Activated naive CD4-positive, alpha-beta T cell treated with anti-CD3 and anti-CD28 coated beads for 36 hours (primary cell): ENCODE results near the gene ME3. TPM values are rescaled to one million over a fixed set of nuclear protein-coding genes. Genes with fewer than 3 reads are reported as not detected.

Source experiments
- CTCF ChIA-PET: fragments of 350-600 bp; sonication (Branson Sonifier 250); formaldehyde crosslinking; loops from one replicate; lab custom pipeline; 2021; ENCODE audit warnings: antibody characterized with exemption; lab: Charles Lee
- DNase-seq: peaks from one replicate; pipeline ENCODE4 v3.0.0-alpha.2; 2020
- H3K27ac Mint-ChIP-seq: one replicate; pipeline ENCODE4 v1.8.0; 2021; ENCODE audit warnings: mild to moderate bottlenecking, mixed read lengths
- H3K27me3 Mint-ChIP-seq: one replicate; pipeline ENCODE4 v1.8.0; 2021; ENCODE audit warnings: low read depth, mixed read lengths
- H3K36me3 Mint-ChIP-seq: one replicate; pipeline ENCODE4 v1.8.0; 2021; ENCODE audit warnings: low read depth, mixed read lengths
- H3K4me1 Mint-ChIP-seq: one replicate; pipeline ENCODE4 v1.8.0; 2021; ENCODE audit warnings: low read depth, mixed read lengths
- H3K4me3 Mint-ChIP-seq: one replicate; pipeline ENCODE4 v1.8.0; 2021; ENCODE audit warnings: mild to moderate bottlenecking, moderate library complexity, mixed read lengths
- H3K9me3 Mint-ChIP-seq: one replicate; pipeline ENCODE4 v1.8.0; 2021; ENCODE audit warnings: mixed read lengths
- intact Hi-C: fragments of 100-400 bp; cut with micrococcal nuclease; formaldehyde crosslinking; loops from one replicate; pipeline ENCODE4 v1.15.1; 2023
- total RNA-seq, 2 experiments: library from RNA; stranded (reverse); gene quantifications; one replicate each; pipeline ENCODE4 v1.2.3, GENCODE V29; 2021

ME3 gene
- total RNA-seq, 2 experiments from 2014 or later = 6.0 to 6.7 TPM

DNA sequence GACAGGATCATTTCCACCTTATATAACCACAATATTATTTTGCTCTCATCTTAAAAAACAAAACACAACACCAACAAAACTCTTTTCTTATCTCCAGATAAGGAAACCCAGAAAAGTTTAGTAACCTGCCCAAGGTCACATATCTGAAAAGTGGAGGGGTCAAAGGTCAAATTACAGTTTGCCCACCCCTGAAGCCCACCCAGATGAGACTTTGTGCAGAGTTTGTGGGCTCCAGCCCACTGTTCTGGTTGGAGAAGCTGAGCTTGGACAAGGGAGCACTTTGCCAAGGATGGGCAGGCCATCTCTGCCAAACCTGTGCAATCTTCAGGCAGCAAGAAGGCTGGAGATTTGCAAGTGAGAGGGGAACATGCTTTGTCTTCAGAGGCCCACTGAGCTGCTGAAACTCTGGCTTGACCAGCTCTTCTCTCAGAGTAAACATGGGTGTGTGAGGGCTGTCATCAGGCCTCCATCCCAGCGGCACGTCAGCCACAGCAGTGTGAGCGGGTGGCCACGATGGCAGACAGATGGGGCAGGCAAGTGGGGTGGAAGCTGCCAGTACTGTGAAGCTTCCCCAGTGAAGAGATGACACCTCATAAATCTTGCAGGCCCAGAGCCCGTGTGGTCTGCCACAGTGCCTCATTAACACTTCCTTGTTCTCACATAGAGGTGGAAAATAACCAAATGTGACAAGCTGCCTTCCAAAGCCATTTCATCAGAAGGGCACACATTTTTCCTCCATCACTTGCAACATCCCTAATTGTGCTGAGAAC lies 186.0 kb downstream of the ME3 start:
- DNase-seq = no peak
- Mint-ChIP-seq H3K27ac (no peak overlapping the region), H3K4me3 (no peak overlapping the region), H3K9me3 (no peaks in the 10 kb centered on the region), H3K27me3 (no peaks in the 10 kb centered on the region), H3K4me1 (peaks cover 5% of the 10 kb centered on the region), H3K36me3 (no peaks in the 10 kb centered on the region)
- CTCF ChIA-PET = interaction anchor here (0.6 to 1.8 kb wide), 2 partner anchors 118 to 922 kb away, joined by 3 to 4 read pairs; no protein-coding TSS in a partner anchor
- intact Hi-C loops = no loop called here

DNA sequence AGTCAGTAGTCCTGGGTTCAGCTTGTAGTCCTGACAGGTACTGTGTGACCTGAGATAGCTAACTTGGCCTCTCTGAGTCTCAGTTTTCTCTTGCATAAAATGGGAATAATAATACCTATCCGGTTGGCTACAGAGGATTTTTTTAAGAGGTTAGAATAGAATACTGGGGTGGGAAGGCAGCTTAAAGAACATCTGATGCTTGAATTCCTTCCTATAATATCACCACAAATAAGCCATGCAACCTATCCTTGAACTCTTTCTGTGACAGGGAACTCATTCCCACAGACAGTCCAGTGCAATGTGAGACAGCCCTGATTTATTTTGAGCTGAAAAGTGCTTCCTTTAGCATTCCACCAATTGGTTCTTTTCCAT lies 187.6 kb downstream of the ME3 start:
- CTCF ChIA-PET = interaction anchor here (1.0 to 1.8 kb wide), 2 partner anchors 120 to 124 kb away, joined by 3 to 4 read pairs; no protein-coding TSS in a partner anchor
- Mint-ChIP-seq H3K27ac (no peak overlapping the region), H3K27me3 (no peaks in the 10 kb centered on the region), H3K9me3 (no peaks in the 10 kb centered on the region), H3K36me3 (no peaks in the 10 kb centered on the region), H3K4me3 (no peak overlapping the region), H3K4me1 (peaks cover 5% of the 10 kb centered on the region)
- intact Hi-C loops = no loop called here
- DNase-seq = no peak

DNA sequence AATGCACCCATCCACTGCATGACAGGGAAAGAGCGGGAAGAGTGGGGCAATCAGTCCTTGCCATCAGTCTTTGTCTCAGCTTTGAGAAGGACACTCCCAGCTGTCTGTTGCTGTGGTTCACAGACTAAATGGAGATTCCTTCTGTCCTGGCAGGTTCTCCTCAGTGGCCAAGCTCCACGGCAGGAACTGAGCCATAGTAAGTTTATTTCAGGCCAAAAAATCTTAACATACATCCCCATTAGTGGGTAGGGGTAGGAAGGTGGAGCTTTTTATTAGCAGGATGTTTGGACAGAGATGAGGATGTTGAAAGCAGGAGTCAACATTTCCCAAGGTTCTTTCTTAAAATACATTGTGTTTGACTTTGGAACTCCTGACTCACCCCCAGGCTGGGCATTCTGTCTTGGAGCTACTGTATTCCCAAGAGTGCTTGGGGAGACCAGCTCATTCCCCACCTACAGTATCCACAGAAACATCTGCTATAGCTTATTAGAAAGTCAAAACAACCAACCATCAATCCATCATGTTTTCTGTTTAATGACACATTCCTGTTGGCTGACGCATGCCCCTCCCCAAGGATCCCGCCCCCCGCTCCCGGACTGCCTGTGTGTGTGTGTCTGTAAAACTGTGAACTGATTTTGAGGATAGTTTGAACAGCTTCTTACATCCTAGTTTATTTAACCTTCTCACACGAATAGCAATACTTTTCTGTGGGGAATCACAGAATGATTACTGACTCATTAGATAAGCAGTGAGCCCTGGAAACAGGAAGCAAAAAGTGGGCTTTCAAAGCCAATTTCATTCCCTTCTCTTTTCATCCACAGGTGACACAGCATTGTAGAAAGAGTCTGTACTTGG lies 188.2 kb downstream of the ME3 start:
- no peaks in the 10 kb centered on the region for H3K9me3 Mint-ChIP-seq
- CTCF ChIA-PET = interaction anchor here (1.0 to 1.4 kb wide), 3 partner anchors 15 to 125 kb away, joined by 4 read pairs; no protein-coding TSS in a partner anchor
- intact Hi-C loops = no loop called here
- no peak for DNase-seq
- H3K4me3 Mint-ChIP-seq = no peak overlapping the region
- H3K27ac Mint-ChIP-seq = no peak overlapping the region
- peaks cover 5% of the 10 kb centered on the region for H3K4me1 Mint-ChIP-seq
- H3K36me3 Mint-ChIP-seq = no peaks in the 10 kb centered on the region
- no peaks in the 10 kb centered on the region for H3K27me3 Mint-ChIP-seq

DNA sequence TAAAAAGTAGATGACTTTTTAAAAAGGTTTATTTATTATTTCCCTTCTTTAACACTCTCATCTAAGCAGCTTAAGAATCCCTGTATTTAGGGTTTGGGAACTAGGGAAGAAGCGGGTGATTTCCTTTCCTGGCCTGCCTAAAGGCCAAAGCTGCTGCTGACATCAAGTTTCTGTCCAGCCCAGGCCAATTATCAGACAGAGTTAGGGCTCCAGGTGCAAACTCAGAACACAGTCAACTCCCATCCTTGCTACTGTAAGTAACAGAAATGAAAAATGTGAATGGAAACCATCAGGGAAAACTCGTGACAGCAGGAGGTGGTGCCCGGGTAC lies 188.8 kb downstream of the ME3 start:
- no peak overlapping the region for H3K4me3 Mint-ChIP-seq
- CTCF ChIA-PET = interaction anchor here (1.0 to 1.4 kb wide), 3 partner anchors 14 to 125 kb away, joined by 3 to 4 read pairs (median 4); no protein-coding TSS in a partner anchor
- no peaks in the 10 kb centered on the region for H3K36me3 Mint-ChIP-seq
- no peak overlapping the region for H3K27ac Mint-ChIP-seq
- H3K4me1 Mint-ChIP-seq = peaks cover 5% of the 10 kb centered on the region
- H3K27me3 Mint-ChIP-seq = no peaks in the 10 kb centered on the region
- H3K9me3 Mint-ChIP-seq = no peaks in the 10 kb centered on the region
- no peak for DNase-seq
- intact Hi-C loops = no loop called here

DNA sequence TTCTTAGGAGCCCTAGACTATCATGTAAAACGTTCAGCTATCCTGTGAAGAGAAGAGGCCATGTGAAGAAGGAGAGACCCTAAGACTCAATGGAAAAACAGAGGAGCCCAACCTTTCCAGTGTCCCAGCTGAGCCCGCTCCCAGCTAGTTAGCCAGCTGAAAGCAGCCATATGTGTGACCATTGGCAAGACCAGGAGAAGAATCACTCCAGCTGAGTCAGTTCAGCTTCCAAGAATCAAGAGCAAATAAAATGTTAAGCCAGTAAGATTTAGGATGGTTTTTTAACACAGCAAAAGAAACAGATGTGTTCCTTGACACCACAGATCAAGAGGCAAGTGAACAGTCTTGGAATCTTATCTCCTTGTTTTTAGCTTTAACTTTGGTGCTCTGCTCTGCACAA lies 189.7 kb downstream of the ME3 start:
- DNase-seq = no peak
- Mint-ChIP-seq H3K27me3 (no peaks in the 10 kb centered on the region), H3K4me3 (no peak overlapping the region), H3K4me1 (peaks cover 5% of the 10 kb centered on the region), H3K9me3 (no peaks in the 10 kb centered on the region), H3K27ac (no peak overlapping the region), H3K36me3 (no peaks in the 10 kb centered on the region)
- CTCF ChIA-PET = interaction anchor here (1.4 kb wide), 2 partner anchors 13 to 125 kb away, joined by 3 to 4 read pairs; no protein-coding TSS in a partner anchor
- intact Hi-C loops = no loop called here

DNA sequence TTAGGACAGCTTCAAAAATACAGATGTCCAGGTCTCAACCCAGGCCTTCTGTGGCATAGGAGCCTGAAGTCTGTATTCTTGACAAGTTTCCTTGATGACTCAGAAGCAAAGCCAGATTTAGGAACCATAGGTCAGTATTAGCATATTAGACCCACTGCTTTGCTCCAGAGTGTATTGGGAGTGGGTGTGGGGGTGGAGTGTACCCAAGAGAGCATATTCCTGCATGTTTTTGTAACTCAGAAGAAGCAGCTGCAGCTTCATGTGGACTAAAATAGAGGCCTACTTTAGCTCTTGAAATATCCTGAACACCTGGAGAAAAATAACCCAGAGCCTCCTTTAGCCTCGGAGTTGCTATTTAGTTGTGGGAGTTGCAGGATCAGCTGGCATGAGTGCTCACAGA lies 191.0 kb downstream of the ME3 start:
- no peaks in the 10 kb centered on the region for H3K36me3 Mint-ChIP-seq
- intact Hi-C loops = no loop called here
- no peaks in the 10 kb centered on the region for H3K27me3 Mint-ChIP-seq
- DNase-seq = no peak
- H3K4me1 Mint-ChIP-seq = peaks cover 5% of the 10 kb centered on the region
- no peak overlapping the region for H3K27ac Mint-ChIP-seq
- H3K4me3 Mint-ChIP-seq = no peak overlapping the region
- CTCF ChIA-PET = no interaction called here
- H3K9me3 Mint-ChIP-seq = no peaks in the 10 kb centered on the region

DNA sequence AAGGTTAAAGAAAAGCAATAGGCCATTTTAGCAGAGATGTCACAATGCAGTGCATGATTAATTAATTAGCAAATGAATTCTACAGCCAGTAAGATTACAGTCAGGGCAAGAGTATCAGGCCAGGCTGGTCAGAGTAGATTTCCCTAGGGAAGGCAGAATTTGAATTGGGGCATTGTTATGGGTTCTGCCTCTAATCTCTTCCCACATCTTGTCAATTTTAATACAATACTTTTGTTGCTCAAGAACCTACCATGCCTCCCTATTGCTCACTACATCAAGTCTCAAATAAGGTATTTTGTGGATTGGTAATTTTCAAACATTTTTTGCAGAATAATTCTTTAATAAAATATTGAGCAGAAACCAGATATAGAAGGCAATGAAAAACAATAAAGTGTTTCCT lies 194.1 kb downstream of the ME3 start:
- Mint-ChIP-seq H3K27me3 (no peaks in the 10 kb centered on the region), H3K27ac (no peak overlapping the region), H3K9me3 (no peaks in the 10 kb centered on the region), H3K4me3 (no peak overlapping the region), H3K4me1 (no peaks in the 10 kb centered on the region), H3K36me3 (no peaks in the 10 kb centered on the region)
- no peak for DNase-seq
- CTCF ChIA-PET = no interaction called here
- intact Hi-C loops = no loop called here

DNA sequence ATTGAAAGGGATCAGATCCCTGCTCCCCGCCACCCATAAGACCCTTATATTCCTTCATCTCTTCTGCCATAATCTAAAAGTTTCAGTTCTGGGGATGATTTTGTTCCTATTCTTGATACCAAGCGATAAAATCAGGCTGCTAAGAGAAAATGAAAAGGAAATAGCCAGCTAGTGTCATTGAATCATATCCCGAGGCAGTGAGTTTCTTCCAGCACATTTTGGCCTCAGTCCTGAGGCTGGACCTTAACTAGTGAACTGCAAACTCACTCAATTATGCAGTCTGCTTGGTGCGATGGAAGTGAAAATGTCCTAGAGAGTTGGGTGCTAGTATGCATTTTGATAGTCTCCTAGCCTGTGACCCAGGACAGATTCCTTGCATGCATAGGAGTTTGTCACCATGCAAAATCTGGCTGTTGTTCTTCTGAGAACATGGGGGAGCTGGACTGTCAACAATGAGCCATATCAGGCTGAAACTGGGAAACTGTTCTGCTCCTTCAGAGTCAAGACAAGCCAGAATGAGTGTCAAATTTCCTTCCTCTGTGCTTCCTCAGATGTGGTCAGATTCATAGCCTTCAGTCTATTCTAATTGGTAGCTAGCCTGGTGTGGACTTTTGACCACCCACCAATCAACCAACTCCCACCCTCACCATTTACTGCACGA lies 194.8 kb downstream of the ME3 start:
- Mint-ChIP-seq H3K4me1 (no peaks in the 10 kb centered on the region), H3K27me3 (no peaks in the 10 kb centered on the region), H3K36me3 (no peaks in the 10 kb centered on the region), H3K9me3 (no peaks in the 10 kb centered on the region), H3K4me3 (no peak overlapping the region), H3K27ac (no peak overlapping the region)
- CTCF ChIA-PET = no interaction called here
- DNase-seq = no peak
- intact Hi-C loops = no loop called here

DNA sequence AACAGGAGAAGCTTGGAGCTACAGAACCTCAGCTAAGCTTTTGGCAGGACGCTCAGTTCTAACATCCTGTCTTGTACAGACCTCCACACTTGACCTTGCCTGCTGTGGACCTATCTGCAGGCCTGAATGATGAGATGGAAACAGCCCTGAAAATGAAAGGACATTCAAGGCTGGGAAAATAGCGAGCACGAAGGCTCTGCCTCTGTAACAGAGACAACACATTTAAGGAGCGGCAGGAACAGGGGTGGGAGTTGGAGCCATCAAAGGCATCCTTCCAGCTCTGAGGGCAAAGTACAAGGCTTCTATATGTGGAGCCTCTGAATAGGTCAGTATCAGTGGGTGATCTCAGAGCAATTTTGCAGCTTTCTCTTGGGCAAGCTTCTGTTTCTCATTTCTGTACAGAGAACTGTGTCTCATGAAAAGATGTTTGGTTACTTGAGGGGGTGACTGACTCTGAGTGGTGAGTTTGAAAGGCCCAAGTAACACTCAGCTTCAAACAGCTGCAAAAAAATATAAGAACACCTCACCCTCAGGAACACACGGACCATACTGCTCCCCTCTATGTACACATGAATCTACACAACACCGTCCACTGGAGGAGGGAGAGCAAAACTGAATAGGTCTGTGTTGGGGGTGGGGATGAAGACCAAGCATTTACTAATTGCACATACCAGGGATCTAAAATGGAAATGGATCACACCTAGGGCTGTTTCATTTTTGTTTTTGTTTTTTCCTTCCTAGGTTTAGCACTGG lies 196.1 kb downstream of the ME3 start:
- H3K27ac Mint-ChIP-seq = no peak overlapping the region
- DNase-seq = no peak
- CTCF ChIA-PET = no interaction called here
- H3K4me1 Mint-ChIP-seq = no peaks in the 10 kb centered on the region
- H3K9me3 Mint-ChIP-seq = no peaks in the 10 kb centered on the region
- intact Hi-C loops = no loop called here
- H3K36me3 Mint-ChIP-seq = no peaks in the 10 kb centered on the region
- H3K4me3 Mint-ChIP-seq = no peak overlapping the region
- peaks cover 3% of the 10 kb centered on the region for H3K27me3 Mint-ChIP-seq

DNA sequence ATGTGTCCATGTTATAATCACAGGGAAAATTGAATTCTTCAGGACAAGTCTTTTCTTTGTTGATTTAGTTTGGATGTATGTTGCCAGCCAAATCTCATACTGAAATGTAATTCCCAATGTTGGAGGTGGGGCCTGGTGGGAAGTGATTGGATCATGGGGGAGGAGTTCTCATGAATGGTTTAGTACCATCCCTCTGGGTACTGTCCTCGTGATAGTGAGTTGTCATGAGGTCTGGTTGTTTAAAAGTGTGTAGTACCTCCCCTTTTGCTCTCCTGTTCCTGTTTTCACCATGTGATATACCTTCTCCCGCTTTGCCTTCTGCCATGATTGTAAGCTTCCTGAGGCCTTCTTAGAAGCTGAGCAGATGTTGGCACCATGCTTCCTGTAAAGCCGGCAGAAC lies 197.4 kb downstream of the ME3 start:
- H3K27ac Mint-ChIP-seq = no peak overlapping the region
- no peak for DNase-seq
- CTCF ChIA-PET = interaction anchor here (0.6 kb wide), 1 partner anchor 95 kb away, joined by 3 read pairs; no protein-coding TSS in a partner anchor
- H3K9me3 Mint-ChIP-seq = no peaks in the 10 kb centered on the region
- intact Hi-C loops = no loop called here
- H3K27me3 Mint-ChIP-seq = peaks cover 3% of the 10 kb centered on the region
- H3K4me3 Mint-ChIP-seq = no peak overlapping the region
- peaks cover 8% of the 10 kb centered on the region for H3K4me1 Mint-ChIP-seq
- H3K36me3 Mint-ChIP-seq = no peaks in the 10 kb centered on the region

DNA sequence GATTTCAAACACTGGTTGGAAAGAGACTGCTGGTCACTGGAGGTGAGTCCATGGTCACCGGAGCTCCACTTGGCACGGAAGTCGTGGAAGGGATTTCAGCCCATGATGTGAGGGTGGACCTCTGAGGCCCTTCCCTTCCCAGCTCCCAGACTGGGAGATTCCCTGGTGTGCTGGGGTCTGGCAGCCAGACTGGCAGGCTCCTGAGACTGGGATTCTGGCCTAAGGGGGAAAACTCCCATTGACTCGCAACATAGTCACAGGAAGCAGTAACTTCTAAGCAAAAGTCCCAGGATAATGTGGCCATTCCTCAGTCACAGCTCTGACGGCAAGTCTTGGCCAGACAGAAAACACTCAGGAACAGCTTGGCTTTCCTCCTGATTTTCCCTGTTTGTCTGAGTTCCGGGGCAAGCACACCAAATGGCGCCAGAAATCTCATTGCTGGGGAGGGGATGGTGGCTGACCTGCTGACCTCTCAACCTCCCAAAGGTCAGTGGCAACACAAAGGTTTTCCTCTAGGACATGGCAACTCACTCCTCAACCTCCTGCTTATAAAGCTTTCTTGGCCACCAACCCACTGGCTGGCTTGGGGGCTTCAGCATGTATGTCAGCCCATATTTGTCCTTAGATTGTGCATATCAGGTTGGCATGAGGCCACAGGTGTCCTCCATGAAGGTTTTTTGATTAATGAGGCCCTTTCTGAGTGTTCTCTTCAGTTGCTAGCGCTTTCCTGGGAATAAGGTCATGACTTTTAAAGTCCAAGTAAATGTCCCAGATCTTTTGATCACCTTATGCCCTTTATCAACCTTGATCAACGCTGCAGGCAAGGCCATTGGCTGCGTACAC lies 198.2 kb downstream of the ME3 start:
- intact Hi-C loops = no loop called here
- CTCF ChIA-PET = no interaction called here
- Mint-ChIP-seq H3K27ac (no peak overlapping the region), H3K4me1 (peaks cover 8% of the 10 kb centered on the region), H3K27me3 (peaks cover 3% of the 10 kb centered on the region), H3K4me3 (no peak overlapping the region), H3K9me3 (no peaks in the 10 kb centered on the region), H3K36me3 (no peaks in the 10 kb centered on the region)
- no peak for DNase-seq
